H1 (cell line): ENCODE measurements around the gene SVEP1. TPM values are rescaled to one million over a fixed set of nuclear protein-coding genes. Genes with fewer than 3 reads are reported as not detected.

Source experiments
- CTCF ChIA-PET: fragments of 300-600 bp; sonication (Branson Sonifier 250); formaldehyde crosslinking; loops from one replicate; lab custom pipeline; 2021; ENCODE audit not compliant: partially characterized antibody; lab: Charles Lee
- POLR2A ChIA-PET: fragments of 300-600 bp; sonication (Branson Sonifier 250); formaldehyde crosslinking; loops from one replicate; lab custom pipeline; 2021; ENCODE audit warnings: inconsistent platforms; ENCODE audit not compliant: partially characterized antibody; lab: Charles Lee
- DNase-seq, 2 experiments: peaks; one replicate each; pipeline versions ENCODE4 v3.0.0 to v3.0.0-alpha.2; 2010 to 2022; ENCODE audit warnings: low spot score in 2 of 2, low read depth in 1 of 2, mixed read lengths in 1 of 2
- FAIRE-seq: peaks from 2 replicates; lab custom pipeline; 2011; peaks lifted over from hg19 to GRCh38; lab: Jason Lieb, UNC
- H2AFZ ChIP-seq: 2 replicates; pipeline ENCODE4 v1.8.1; 2012; ENCODE audit warnings: low read length, inconsistent platforms
- H2AK5ac ChIP-seq: 2 replicates; pipeline ENCODE4 v1.6.1; 2013; ENCODE audit warnings: low read depth, low read length
- H2BK120ac ChIP-seq: replicated peaks from 2 replicates; pipeline ENCODE3; 2013; ENCODE audit warnings: low read depth, low read length, inconsistent platforms
- H2BK12ac ChIP-seq: 2 replicates; pipeline ENCODE4 v1.6.1; 2013; ENCODE audit warnings: low read depth, low read length
- H2BK15ac ChIP-seq: 2 replicates; pipeline ENCODE4 v1.6.1; 2013; ENCODE audit warnings: low read length
- H2BK20ac ChIP-seq: 2 replicates; pipeline ENCODE4 v1.6.1; 2013; ENCODE audit warnings: low read length
- H2BK5ac ChIP-seq: 2 replicates; pipeline ENCODE4 v1.6.1; 2013; ENCODE audit warnings: low read depth, low read length
- H3K14ac ChIP-seq: 2 replicates; pipeline ENCODE4 v1.6.1; 2013; ENCODE audit warnings: inconsistent platforms; ENCODE audit not compliant: insufficient read length
- H3K18ac ChIP-seq: 2 replicates; pipeline ENCODE4 v1.6.1; 2013; ENCODE audit warnings: low read length; ENCODE audit errors: extremely low read depth
- H3K23ac ChIP-seq: 2 replicates; pipeline ENCODE4 v1.6.1; 2013; ENCODE audit warnings: inconsistent platforms; ENCODE audit not compliant: insufficient read length
- H3K23me2 ChIP-seq: 2 replicates; pipeline ENCODE4 v1.6.1; 2013; ENCODE audit warnings: low read depth, low read length
- H3K27ac ChIP-seq: 2 replicates; pipeline ENCODE4 v1.6.1; 2011; ENCODE audit warnings: low read depth, low read length, inconsistent platforms
- H3K27me3 ChIP-seq, 4 experiments: replicated peaks in 1 of 4; 1 replicate in 1 of 4; 2 replicates in 3 of 4; pipeline versions ENCODE4 v1.6.1 to v1.8.1; 2011 to 2013; ENCODE audit warnings: low read length in 3 of 4, mild to moderate bottlenecking in 3 of 4, inconsistent platforms in 2 of 4, mixed read lengths in 2 of 4, moderate library complexity in 1 of 4; ENCODE audit not compliant: control insufficient read depth in 3 of 4, insufficient read depth in 3 of 4; ENCODE audit errors: extremely low read depth in 1 of 4
- H3K36me3 ChIP-seq, 4 experiments: 2 replicates each; pipeline versions ENCODE4 v1.6.1 to v1.8.1; 2011 to 2013; ENCODE audit warnings: mild to moderate bottlenecking in 4 of 4, low read length in 3 of 4, moderate library complexity in 2 of 4, control low read depth in 1 of 4, inconsistent platforms in 1 of 4; ENCODE audit not compliant: insufficient read depth in 4 of 4, control insufficient read depth in 2 of 4
- H3K4ac ChIP-seq: replicated peaks from 2 replicates; pipeline ENCODE3; 2013; ENCODE audit warnings: low read length, low read depth, mixed read lengths, inconsistent platforms; ENCODE audit not compliant: insufficient read length
- H3K4me1 ChIP-seq, 4 experiments: replicated peaks in 1 of 4; 1 replicate in 1 of 4; 2 replicates in 3 of 4; pipeline versions ENCODE4 v1.6.1 to v1.8.1; 2011 to 2013; ENCODE audit warnings: low read length in 3 of 4, inconsistent platforms in 2 of 4, mixed read lengths in 1 of 4; ENCODE audit not compliant: insufficient read depth in 4 of 4, control insufficient read depth in 3 of 4
- H3K4me2 ChIP-seq, 2 experiments: 2 replicates each; pipeline versions ENCODE4 v1.6.1 to v1.8.1; 2011 to 2013; ENCODE audit warnings: low read depth in 2 of 2, low read length in 2 of 2, control low read depth in 1 of 2, inconsistent platforms in 1 of 2, mild to moderate bottlenecking in 1 of 2; ENCODE audit not compliant: insufficient read depth in 1 of 2
- H3K4me3 ChIP-seq, 4 experiments: fragments of 200-600, 300-600 bp in 1 of 4; sonication (generic), shearing (Covaris generic), sonication (Bioruptor Twin) in 1 of 4; 2 replicates each; pipeline versions ENCODE4 v1.5.1 to v1.8.1; 2011 to 2016; ENCODE audit warnings: low read length in 4 of 4, low read depth in 3 of 4, control low read depth in 2 of 4, inconsistent platforms in 2 of 4, mild to moderate bottlenecking in 2 of 4, mixed read lengths in 1 of 4, moderate library complexity in 1 of 4; ENCODE audit not compliant: insufficient read depth in 2 of 4; ENCODE audit errors: extremely low read depth in 1 of 4
- H3K56ac ChIP-seq: replicated peaks from 2 replicates; pipeline ENCODE3; 2013; ENCODE audit warnings: low read depth, mild to moderate bottlenecking, mixed read lengths, low read length, inconsistent platforms; ENCODE audit not compliant: insufficient read length
- H3K79me1 ChIP-seq: 2 replicates; pipeline ENCODE4 v1.6.1; 2013; ENCODE audit warnings: low read depth, low read length, control low read depth
- H3K79me2 ChIP-seq, 2 experiments: 2 replicates each; pipeline versions ENCODE4 v1.6.1 to v1.8.1; 2012 to 2013; ENCODE audit warnings: low read length in 2 of 2, mild to moderate bottlenecking in 2 of 2, inconsistent platforms in 1 of 2; ENCODE audit not compliant: insufficient read depth in 2 of 2, control insufficient read depth in 1 of 2
- H3K9ac ChIP-seq, 4 experiments: replicated peaks in 1 of 4; 1 replicate in 1 of 4; 2 replicates in 3 of 4; pipeline versions ENCODE4 v1.6.1 to v1.8.1; 2011 to 2013; ENCODE audit warnings: low read depth in 3 of 4, low read length in 3 of 4, control low read depth in 2 of 4, mild to moderate bottlenecking in 2 of 4, moderate library complexity in 2 of 4, inconsistent platforms in 1 of 4; ENCODE audit errors: extremely low read depth in 1 of 4
- H3K9me3 ChIP-seq, 2 experiments: 2 replicates each; pipeline versions ENCODE4 v1.6.1 to v1.8.1; 2012 to 2013; ENCODE audit warnings: mild to moderate bottlenecking in 2 of 2, moderate library complexity in 2 of 2, control low read depth in 1 of 2, inconsistent platforms in 1 of 2, low read depth in 1 of 2, low read length in 1 of 2, mixed read lengths in 1 of 2; ENCODE audit not compliant: insufficient read depth in 2 of 2
- H4K20me1 ChIP-seq, 2 experiments: replicated peaks in 1 of 2; 2 replicates each; pipeline versions ENCODE3 to v1.8.1; 2011 to 2013; ENCODE audit warnings: inconsistent platforms in 2 of 2, low read length in 2 of 2, mild to moderate bottlenecking in 1 of 2; ENCODE audit not compliant: insufficient read depth in 2 of 2, control insufficient read depth in 1 of 2
- H4K5ac ChIP-seq: 2 replicates; pipeline ENCODE4 v1.6.1; 2013; ENCODE audit warnings: low read length, low read depth, mixed read lengths, inconsistent platforms; ENCODE audit not compliant: insufficient read length
- H4K8ac ChIP-seq: 2 replicates; pipeline ENCODE4 v1.8.0; 2013; ENCODE audit warnings: mild to moderate bottlenecking, moderate library complexity, low read length, inconsistent platforms; ENCODE audit not compliant: insufficient read depth; ENCODE audit errors: extremely low read depth
- H4K91ac ChIP-seq: replicated peaks from 2 replicates; pipeline ENCODE3; 2013; ENCODE audit warnings: low read length, mixed read lengths, inconsistent platforms; ENCODE audit not compliant: insufficient read length
- CEBPB ChIP-seq: IDR thresholded peaks from 2 replicates; pipeline ENCODE4 v1.6.1; 2012; ENCODE audit warnings: low read depth, low read length
- E2F6 ChIP-seq: IDR thresholded peaks from 2 replicates; pipeline ENCODE4 v1.6.1; 2012; ENCODE audit warnings: inconsistent platforms
- EZH2 ChIP-seq: fragments of 200-600 bp; sonication (generic); IDR thresholded peaks from 2 replicates; pipeline ENCODE4 v1.7.1; 2012; ENCODE audit warnings: low read depth, mild to moderate bottlenecking, moderate library complexity, low read length, inconsistent platforms; ENCODE audit not compliant: severe bottlenecking
- GTF2F1 ChIP-seq: IDR thresholded peaks from 2 replicates; pipeline ENCODE4 v1.6.1; 2012; ENCODE audit warnings: low read depth, low read length, improper control_type of control experiment, borderline replicate concordance
- HDAC6 ChIP-seq: IDR thresholded peaks from one replicate; pipeline ENCODE4 v1.7.1; 2012; ENCODE audit warnings: low read depth, mild to moderate bottlenecking, inconsistent platforms, low read length, moderate library complexity
- KDM4A ChIP-seq: IDR thresholded peaks from one replicate; pipeline ENCODE4 v1.7.1; 2012; ENCODE audit warnings: low read depth, mild to moderate bottlenecking, moderate library complexity, low read length, inconsistent platforms; ENCODE audit not compliant: severe bottlenecking
- RBBP5 ChIP-seq: IDR thresholded peaks from 2 replicates; pipeline ENCODE4 v1.7.1; 2012; ENCODE audit warnings: low read depth, mild to moderate bottlenecking, inconsistent platforms, low read length, moderate library complexity, borderline replicate concordance
- SIX5 ChIP-seq: IDR thresholded peaks from 2 replicates; pipeline ENCODE4 v1.6.1; 2011; ENCODE audit warnings: mild to moderate bottlenecking, low read depth, low read length
- SP2 ChIP-seq: IDR thresholded peaks from 2 replicates; pipeline ENCODE4 v1.6.1; 2012; ENCODE audit warnings: mild to moderate bottlenecking, low read length, inconsistent platforms
- SP4 ChIP-seq: IDR thresholded peaks from 2 replicates; pipeline ENCODE4 v1.6.1; 2012; ENCODE audit warnings: low read length, inconsistent platforms
- TAF1 ChIP-seq: IDR thresholded peaks from 2 replicates; pipeline ENCODE4 v1.6.1; 2011; ENCODE audit warnings: mild to moderate bottlenecking, low read depth, low read length
- USF2 ChIP-seq: IDR thresholded peaks from 2 replicates; pipeline ENCODE4 v1.6.1; 2011; ENCODE audit warnings: low read length, improper control_type of control experiment
- polyA plus RNA-seq, 7 experiments: library from polyadenylated mRNA; depleted of rRNA in 3 of 7; stranded (reverse) in 5 of 7; unstranded in 2 of 7; fragments of >200 nt in 5 of 7; fragments of 200-250 nt in 2 of 7; gene quantifications; 1 replicate in 5 of 7; 2 replicates in 1 of 7; 4 replicates in 1 of 7; pipeline versions ENCODE4 v1.2.1 to v1.2.3, GENCODE V29; 2011 to 2013; ENCODE audit warnings: missing spikeins in 2 of 7, mixed read lengths in 2 of 7
- total RNA-seq: library from RNA; stranded (reverse); fragmentation: NEBNext Ultra II Directional; extraction: Animal tissue kit (Norgen Biotek cat#: 25700); gene quantifications from 2 replicates; pipeline ENCODE4 v1.2.1, GENCODE V29; 2021
- TF ChIP-seq, protein P1 (sequence below): IDR thresholded peaks from 2 replicates; pipeline ENCODE4 v1.6.1; 2012; ENCODE audit warnings: low read length, inconsistent platforms

The SVEP1 gene
- total and polyA plus RNA-seq, 2 of the 8 experiments (the other 6 are each of a cell fraction or from before 2014, with no cell fraction given), result 0.11 to 0.37 TPM

DNA sequence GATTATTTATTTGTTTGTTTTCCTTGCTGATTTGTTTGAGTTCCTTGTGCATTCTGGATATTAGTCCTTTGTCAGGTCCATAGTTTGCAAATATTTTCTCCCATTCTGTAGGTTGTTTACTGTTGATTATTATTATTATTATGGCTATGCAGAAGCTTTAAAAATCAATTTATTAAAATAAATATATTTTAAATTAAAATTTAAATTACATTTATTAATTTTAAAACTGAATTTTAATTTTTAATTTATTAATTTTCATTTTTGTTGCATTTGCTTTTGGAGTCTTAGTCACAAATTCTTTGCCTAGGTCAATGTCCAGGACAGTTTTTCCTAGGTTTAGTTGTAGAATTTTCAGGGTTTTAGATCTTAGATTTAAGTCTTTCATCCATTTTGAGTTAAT lies 50.9 kb downstream of the SVEP1 start:
- H3K23me2 ChIP-seq, result no peaks in the 10 kb centered on the region
- H4K5ac ChIP-seq, result no peak overlapping the region
- H2BK20ac ChIP-seq, result no peak overlapping the region
- H3K56ac ChIP-seq, result no peak overlapping the region
- H2AK5ac ChIP-seq, result no peak overlapping the region
- no peak overlapping the region for H3K4me3 ChIP-seq
- H3K9me3 ChIP-seq, result no peaks in the 10 kb centered on the region
- no peaks in the 10 kb centered on the region for H3K36me3 ChIP-seq
- H3K27ac ChIP-seq, result no peak overlapping the region
- ChIA-PET POLR2A (no interaction called here), CTCF (interaction anchor here (1.0 kb wide), 1 partner anchor 14 kb away, joined by 3 read pairs; no protein-coding TSS in a partner anchor)
- H2AFZ ChIP-seq, result no peak overlapping the region
- H2BK12ac ChIP-seq, result no peak overlapping the region
- no peak overlapping the region for H3K18ac ChIP-seq
- H3K4me2 ChIP-seq, result no peak overlapping the region
- H3K4ac ChIP-seq, result no peak overlapping the region
- no peaks in the 10 kb centered on the region for H3K79me1 ChIP-seq
- H4K20me1 ChIP-seq, result no peaks in the 10 kb centered on the region
- no peaks in the 10 kb centered on the region for H3K4me1 ChIP-seq
- H4K91ac ChIP-seq, result no peak overlapping the region
- H3K27me3 ChIP-seq, result no peaks in the 10 kb centered on the region
- no peak overlapping the region for H2BK120ac ChIP-seq
- no peak overlapping the region for H3K9ac ChIP-seq
- no peak overlapping the region for H3K14ac ChIP-seq
- no peak overlapping the region for H2BK15ac ChIP-seq
- DNase-seq, result no peak
- H4K8ac ChIP-seq, result no peak overlapping the region
- FAIRE-seq, result no peak
- H3K79me2 ChIP-seq, result no peaks in the 10 kb centered on the region
- no peak overlapping the region for H3K23ac ChIP-seq
- no peak overlapping the region for H2BK5ac ChIP-seq
- TF ChIP-seq SP4 (no peak), HDAC6 (no peak), RBBP5 (no peak), EZH2 (no peak), E2F6 (no peak), TAF1 (no peak), USF2 (no peak), SP2 (no peak), GTF2F1 (no peak), KDM4A (no peak), CEBPB (no peak), SIX5 (no peak)
- TF ChIP-seq, protein P1, sequence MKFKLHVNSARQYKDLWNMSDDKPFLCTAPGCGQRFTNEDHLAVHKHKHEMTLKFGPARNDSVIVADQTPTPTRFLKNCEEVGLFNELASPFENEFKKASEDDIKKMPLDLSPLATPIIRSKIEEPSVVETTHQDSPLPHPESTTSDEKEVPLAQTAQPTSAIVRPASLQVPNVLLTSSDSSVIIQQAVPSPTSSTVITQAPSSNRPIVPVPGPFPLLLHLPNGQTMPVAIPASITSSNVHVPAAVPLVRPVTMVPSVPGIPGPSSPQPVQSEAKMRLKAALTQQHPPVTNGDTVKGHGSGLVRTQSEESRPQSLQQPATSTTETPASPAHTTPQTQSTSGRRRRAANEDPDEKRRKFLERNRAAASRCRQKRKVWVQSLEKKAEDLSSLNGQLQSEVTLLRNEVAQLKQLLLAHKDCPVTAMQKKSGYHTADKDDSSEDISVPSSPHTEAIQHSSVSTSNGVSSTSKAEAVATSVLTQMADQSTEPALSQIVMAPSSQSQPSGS, result no peak
